Vagina (tissue), 2 donors: ENCODE data around the gene ARHGEF40. TPM values are rescaled to one million over a fixed set of nuclear protein-coding genes. Genes with fewer than 3 reads are reported as not detected.

Source experiments
- DNase-seq, 2 donors: peaks; one replicate each; pipeline ENCODE4 v3.0.0-alpha.2; 2017; ENCODE audit errors: extremely low spot score in 2 of 2
- H3K27ac ChIP-seq: fragments of 200-600 bp; sonication (generic); one replicate; pipeline ENCODE4 v1.5.1; 2019
- H3K27me3 ChIP-seq: fragments of 200-600 bp; sonication (generic); one replicate; pipeline ENCODE4 v1.5.1; 2019
- H3K36me3 ChIP-seq, 2 donors: fragments of 200-600 bp; sonication (generic); one replicate each; pipeline ENCODE4 v1.5.1; 2017 to 2019
- H3K4me1 ChIP-seq: fragments of 200-600 bp; sonication (generic); one replicate; pipeline ENCODE4 v1.5.1; 2019
- H3K4me3 ChIP-seq, 2 donors: fragments of 200-600 bp; sonication (generic); 1 replicate in 1 of 2; 2 replicates in 1 of 2; pipeline ENCODE4 v1.5.1; 2016 to 2019
- H3K9me3 ChIP-seq: fragments of 200-600 bp; sonication (generic); one replicate; pipeline ENCODE4 v1.5.1; 2019
- CTCF ChIP-seq, 3 experiments: fragments of 450-650 bp in 2 of 3; fragments of 200-600 bp in 1 of 3; sonication (generic) in 1 of 3; IDR thresholded peaks; one replicate each; pipeline ENCODE4 v1.5.1; 2017 to 2019; ENCODE audit warnings: antibody characterized with exemption in 3 of 3, mild to moderate bottlenecking in 2 of 3, moderate library complexity in 2 of 3
- POLR2A ChIP-seq, 2 donors: fragments of 450-650 bp; IDR thresholded peaks; one replicate each; pipeline ENCODE4 v1.6.1; 2017; ENCODE audit warnings: antibody characterized with exemption in 2 of 2, mild to moderate bottlenecking in 2 of 2, moderate library complexity in 2 of 2
- POLR2AphosphoS5 ChIP-seq, 2 donors: sonication (generic); formaldehyde crosslinking; IDR thresholded peaks; one replicate each; pipeline ENCODE4 v1.9.0; 2017; ENCODE audit warnings: antibody characterized with exemption in 2 of 2, mild to moderate bottlenecking in 2 of 2, low read depth in 1 of 2; ENCODE audit not compliant: insufficient read depth in 1 of 2
- intact Hi-C: fragments of 100-400 bp; cut with DNase I; formaldehyde crosslinking; loops from one replicate; pipeline ENCODE4 v1.15.1; 2023
- total RNA-seq: library from RNA; depleted of rRNA; stranded (reverse); fragments of >200 nt; gene quantifications from one replicate; pipeline ENCODE4 v1.2.3, GENCODE V29; 2016

ARHGEF40 gene
- total RNA-seq, 1 donor from 2014 or later: 36.3 TPM

- no peak for DNase-seq
- TF ChIP-seq POLR2A (IDR thresholded peaks at IDR 0.05) (no peak), CTCF (IDR thresholded peaks at IDR 0.05) (no peak), POLR2AphosphoS5 (IDR thresholded peaks at IDR 0.05; ENCODE audit: insufficient read depth in 1 of 2, low read depth in 1 of 2) (no peak)
- H3K27me3 ChIP-seq: no peaks in the 10 kb centered on the region
- H3K4me1 ChIP-seq: peaks cover 15% of the 10 kb centered on the region
- no peaks in the 10 kb centered on the region for H3K9me3 ChIP-seq
- intact Hi-C loops: no loop called here
- no peaks in the 10 kb centered on the region for H3K36me3 ChIP-seq
- H3K4me3 ChIP-seq: no peak overlapping the region
- H3K27ac ChIP-seq: no peak overlapping the region
These were observed 22.7 kb upstream of the ARHGEF40 start for GRCh38 chr14:21047378-21047781.

- Histone ChIP-seq H3K27ac (no peak overlapping the region), H3K36me3 (no peaks in the 10 kb centered on the region), H3K9me3 (no peaks in the 10 kb centered on the region), H3K27me3 (no peaks in the 10 kb centered on the region), H3K4me1 (peaks cover 2% of the 10 kb centered on the region), H3K4me3 (no peak overlapping the region)
- intact Hi-C loops: no loop called here
- no peak for TF ChIP-seq CTCF (IDR thresholded peaks at IDR 0.05)
- no peak for TF ChIP-seq POLR2AphosphoS5 (IDR thresholded peaks at IDR 0.05; ENCODE audit: insufficient read depth in 1 of 2, low read depth in 1 of 2)
- TF ChIP-seq POLR2A (IDR thresholded peaks at IDR 0.05): no peak
- no peak for DNase-seq
These were observed 21.5 kb upstream of the ARHGEF40 start for GRCh38 chr14:21048638-21049037.

GRCh38 chr14:21049271-21049673, 20.8 kb upstream of the ARHGEF40 start:
- intact Hi-C loops: no loop called here

GRCh38 chr14:21050597-21050996, 19.5 kb upstream of the ARHGEF40 start:
- no peak for TF ChIP-seq POLR2AphosphoS5 (IDR thresholded peaks at IDR 0.05; ENCODE audit: insufficient read depth in 1 of 2, low read depth in 1 of 2)
- TF ChIP-seq POLR2A (IDR thresholded peaks at IDR 0.05): no peak
- TF ChIP-seq CTCF (IDR thresholded peaks at IDR 0.05): no peak
- DNase-seq: no peak

More at GRCh38 chr14:21049271-21049673, 20.8 kb upstream of the ARHGEF40 start:
- H3K27me3 ChIP-seq: no peaks in the 10 kb centered on the region
- no peaks in the 10 kb centered on the region for H3K36me3 ChIP-seq
- H3K27ac ChIP-seq: no peak overlapping the region
- no peaks in the 10 kb centered on the region for H3K9me3 ChIP-seq
- DNase-seq: no peak
- H3K4me1 ChIP-seq: no peaks in the 10 kb centered on the region
- TF ChIP-seq POLR2A (IDR thresholded peaks at IDR 0.05) (no peak), POLR2AphosphoS5 (IDR thresholded peaks at IDR 0.05; ENCODE audit: insufficient read depth in 1 of 2, low read depth in 1 of 2) (no peak), CTCF (IDR thresholded peaks at IDR 0.05) (no peak)
- no peak overlapping the region for H3K4me3 ChIP-seq

GRCh38 chr14:21053184-21054122, 16.7 kb upstream of the ARHGEF40 start:
- no peaks in the 10 kb centered on the region for H3K9me3 ChIP-seq
- TF ChIP-seq CTCF (IDR thresholded peaks at IDR 0.05) (no peak), POLR2AphosphoS5 (IDR thresholded peaks at IDR 0.05; ENCODE audit: insufficient read depth in 1 of 2, low read depth in 1 of 2) (no peak), POLR2A (IDR thresholded peaks at IDR 0.05) (no peak)
- DNase-seq: no peak
- no peak overlapping the region for H3K4me3 ChIP-seq
- H3K27me3 ChIP-seq: no peaks in the 10 kb centered on the region
- H3K36me3 ChIP-seq: no peaks in the 10 kb centered on the region
- no peaks in the 10 kb centered on the region for H3K4me1 ChIP-seq
- no peak overlapping the region for H3K27ac ChIP-seq
- intact Hi-C loops: no loop called here

More at GRCh38 chr14:21050597-21050996, 19.5 kb upstream of the ARHGEF40 start:
- H3K4me1 ChIP-seq: no peaks in the 10 kb centered on the region
- no peaks in the 10 kb centered on the region for H3K9me3 ChIP-seq
- H3K36me3 ChIP-seq: no peaks in the 10 kb centered on the region
- intact Hi-C loops: no loop called here
- H3K27me3 ChIP-seq: no peaks in the 10 kb centered on the region
- H3K27ac ChIP-seq: no peak overlapping the region
- no peak overlapping the region for H3K4me3 ChIP-seq
